Measurements from ENCODE around the gene AP4M1.

The AP4M1 gene

GRCh38 chr7:100085515-100085914, 15.9 kb upstream of the AP4M1 start:
- no peak for DNase-seq (ENCODE audit: low read depth in 2 of 2)

GRCh38 chr7:100087055-100087750, 14.2 kb upstream of the AP4M1 start:
- no peak for DNase-seq (ENCODE audit: low read depth in 2 of 2)

GRCh38 chr7:100088095-100088620, 13.3 kb upstream of the AP4M1 start:
- DNase-seq (ENCODE audit: low read depth in 2 of 2), result no peak

GRCh38 chr7:100088621-100089457, 12.6 kb upstream of the AP4M1 start, which contains the start of gene COPS6:
TSS of gene COPS6 (plus strand) at chr7:100088969. CDS start at chr7:100088991, 22 bp downstream.
- peak; percentile 65 to 80 for DNase-seq (ENCODE audit: low read depth in 2 of 2)

- no peak for DNase-seq (ENCODE audit: low read depth in 2 of 2)
These were observed 11.8 kb upstream of the AP4M1 start for GRCh38 chr7:100089458-100090196.

- DNase-seq (ENCODE audit: low read depth in 2 of 2), result no peak
These were observed 10.7 kb upstream of the AP4M1 start for GRCh38 chr7:100090527-100091410.

- DNase-seq (ENCODE audit: low read depth in 2 of 2), result no peak
These were observed 9.8 kb upstream of the AP4M1 start for GRCh38 chr7:100091411-100092181.

- DNase-seq (ENCODE audit: low read depth in 2 of 2), result no peak
These were observed 8.4 kb upstream of the AP4M1 start for GRCh38 chr7:100093054-100093453.

GRCh38 chr7:100093498-100093897, 7.9 kb upstream of the AP4M1 start:
- no peak for DNase-seq (ENCODE audit: low read depth in 2 of 2)

- DNase-seq (ENCODE audit: low read depth in 2 of 2), result no peak
These were observed 7.4 kb upstream of the AP4M1 start for GRCh38 chr7:100093925-100094486.

GRCh38 chr7:100095289-100095688, 6.2 kb upstream of the AP4M1 start:
- DNase-seq (ENCODE audit: low read depth in 2 of 2), result no peak

GRCh38 chr7:100095704-100096103, 5.7 kb upstream of the AP4M1 start:
- no peak for DNase-seq (ENCODE audit: low read depth in 2 of 2)

- DNase-seq (ENCODE audit: low read depth in 2 of 2), result no peak
These were observed 2.5 kb upstream of the AP4M1 start for GRCh38 chr7:100098913-100099312.

GRCh38 chr7:100099452-100099851, 2.0 kb upstream of the AP4M1 start:
- no peak for DNase-seq (ENCODE audit: low read depth in 2 of 2)

GRCh38 chr7:100100420-100101015, 925 bp upstream of the AP4M1 start:
- DNase-seq (ENCODE audit: low read depth in 2 of 2), result peak; percentile 77 to 85

- no peak for DNase-seq (ENCODE audit: low read depth in 2 of 2)
These were observed 1.8 kb downstream of the AP4M1 start for GRCh38 chr7:100102950-100103840.

- DNase-seq (ENCODE audit: low read depth in 2 of 2), result no peak
These were observed 4.1 kb downstream of the AP4M1 start for GRCh38 chr7:100105534-100105933.

- DNase-seq (ENCODE audit: low read depth in 2 of 2), result no peak
These were observed 5.2 kb downstream of the AP4M1 start for GRCh38 chr7:100106633-100107032.
